ENCODE results near the gene CFAP58. TPM values are rescaled to one million over a fixed set of nuclear protein-coding genes. Genes with fewer than 3 reads are reported as not detected.

Gene CFAP58
- total and polyA plus RNA-seq, 2 of the 13 experiments (the other 11 are each of a cell fraction or from before 2014, with no cell fraction given) = 0.03 TPM; not detected in 1

GRCh38 chr10:104424719-104425118 is 71.1 kb downstream of the CFAP58 start:
- no peaks in the 10 kb centered on the region for H3K36me3 ChIP-seq (replicated peaks in 1 of 2; ENCODE audit: control insufficient read depth in 1 of 2, insufficient read depth in 2 of 2, low read length in 2 of 2)
- H3K9ac ChIP-seq (ENCODE audit: insufficient read depth, low read depth, low read length) = no peak overlapping the region
- no peaks in the 10 kb centered on the region for H4K20me1 ChIP-seq (ENCODE audit: insufficient read depth, low read length)
- no peak overlapping the region for H3K27ac ChIP-seq (ENCODE audit: extremely low read length, insufficient read depth, low read length)
- no peak for ATAC-seq
- in situ Hi-C loops (cut with HindIII; ENCODE audit: extremely low pct_ligation_motif_present, low pct_unique_long_range_greater_than_20kb) (no loop called here), intact Hi-C loops (cut with micrococcal nuclease; ENCODE audit: unreplicated experiment) (no loop called here)
- BruUV-seq (replicated peaks) = no TSS peak
- ChIA-PET CTCF (ENCODE audit: low intra/inter-chr PET ratio, low total read pairs) (no interaction called here), POLR2A (no interaction called here)
- no peak for DNase-seq (ENCODE audit: low spot score)
- FAIRE-seq = no peak
- no peaks in the 10 kb centered on the region for H3K4me1 ChIP-seq (ENCODE audit: insufficient read depth, low read length)
- 0% methylated on average over 1 of the region's 1 CpG for WGBS (ENCODE audit: low lambda C conversion rate)
- H3K27me3 ChIP-seq (ENCODE audit: control insufficient read depth in 1 of 2, insufficient read depth in 2 of 2, low read length in 2 of 2) = peaks cover 1 to 18% of the 10 kb centered on the region in 2 experiments; a peak in 2 of 5 replicates
- no peak overlapping the region for H3K4me2 ChIP-seq (ENCODE audit: low read depth, low read length)
- no peak overlapping the region for H2AFZ ChIP-seq (ENCODE audit: low read length)
- no peak overlapping the region for H3K4me3 ChIP-seq (replicated peaks in 1 of 3; ENCODE audit: insufficient read depth in 1 of 3, low read depth in 2 of 3, low read length in 3 of 3)
- no peak for TF ChIP-seq TBX3 (IDR thresholded peaks at IDR 0.05; ENCODE audit: borderline replicate concordance)
- no peak for TF ChIP-seq ELK4 (CRISPR knock-in tag; IDR thresholded peaks at IDR 0.05; ENCODE audit: borderline replicate concordance)
- no peak for TF ChIP-seq TBL1XR1 (IDR thresholded peaks at IDR 0.05; ENCODE audit: borderline replicate concordance, low read length, partially characterized antibody)
- no peak for TF ChIP-seq TEAD2 (CRISPR knock-in tag; IDR thresholded peaks at IDR 0.05)
- TF ChIP-seq ZFP91 (CRISPR knock-in tag; IDR thresholded peaks at IDR 0.05; ENCODE audit: borderline replicate concordance) = no peak
- no peak for TF ChIP-seq DMAP1 (CRISPR knock-in tag; IDR thresholded peaks at IDR 0.05)
- TF ChIP-seq KLF6 (CRISPR knock-in tag; IDR thresholded peaks at IDR 0.05) = no peak
- TF ChIP-seq BATF2 (CRISPR knock-in tag; IDR thresholded peaks at IDR 0.05) = no peak
- H3K9me3 ChIP-seq (ENCODE audit: low read length) = no peaks in the 10 kb centered on the region
- no peaks in the 10 kb centered on the region for H3K79me2 ChIP-seq (ENCODE audit: insufficient read depth, low read length)
